HG02981 (cell line): ENCODE measurements around the gene ZNF431.
"Not testable (repeated sequence)": the region's sequence is repeated elsewhere in the genome, so short reads cannot be mapped to it uniquely, and the experiment has no call there.

Experiments used
- ATAC-seq: cut with Tn5 transposase; IDR thresholded peaks from one replicate; pipeline ENCODE4 v1.9.1; 2021; ENCODE audit warnings: mild to moderate bottlenecking, moderate library complexity; ENCODE audit not compliant: unreplicated experiment

Gene ZNF431

GRCh38 chr19:21141787-21142464 is at the start of gene ZNF431:
ZNF431 (plus strand) TSS chr19:21142040; CDS start chr19:21142184, 144 bp downstream.
- ATAC-seq: peak; percentile 100

GRCh38 chr19:21092109-21092508 is 49.7 kb upstream of the ZNF431 start:
- ATAC-seq: no peak

GRCh38 chr19:21094347-21095025 is 47.4 kb upstream of the ZNF431 start:
- ATAC-seq: no peak

GRCh38 chr19:21098291-21098690 is 43.5 kb upstream of the ZNF431 start:
- ATAC-seq: no peak

- ATAC-seq: no peak
Measured at GRCh38 chr19:21101521-21102242, 40.2 kb upstream of the ZNF431 start.

- no peak for ATAC-seq
Measured at GRCh38 chr19:21109116-21109515, 32.7 kb upstream of the ZNF431 start.

GRCh38 chr19:21110183-21110582 is 31.7 kb upstream of the ZNF431 start:
- no peak for ATAC-seq

- no peak for ATAC-seq
Measured at GRCh38 chr19:21115430-21115829, 26.4 kb upstream of the ZNF431 start.

- ATAC-seq: no peak
Measured at GRCh38 chr19:21117041-21117907, 24.6 kb upstream of the ZNF431 start.

GRCh38 chr19:21126078-21126477 is 15.8 kb upstream of the ZNF431 start:
- ATAC-seq: no peak

GRCh38 chr19:21127001-21127400 is 14.8 kb upstream of the ZNF431 start:
- ATAC-seq: no peak

- no peak for ATAC-seq
Measured at GRCh38 chr19:21127898-21128297, 13.9 kb upstream of the ZNF431 start.

GRCh38 chr19:21128901-21129698 is 12.7 kb upstream of the ZNF431 start:
- ATAC-seq: no peak

GRCh38 chr19:21130097-21130775 is 11.6 kb upstream of the ZNF431 start:
- ATAC-seq: no peak

GRCh38 chr19:21133633-21134032 is 8.2 kb upstream of the ZNF431 start:
- no peak for ATAC-seq

- ATAC-seq: no peak
Measured at GRCh38 chr19:21134934-21135366, 6.9 kb upstream of the ZNF431 start.

- ATAC-seq: no peak
Measured at GRCh38 chr19:21135433-21135832, 6.4 kb upstream of the ZNF431 start.

GRCh38 chr19:21138130-21138529 is 3.7 kb upstream of the ZNF431 start:
- ATAC-seq: no peak

GRCh38 chr19:21141006-21141405 is 834 bp upstream of the ZNF431 start:
- ATAC-seq: not testable (repeated sequence)
